GM10248 (cell line): Measurements from ENCODE around the gene C10orf95.
"Not testable (repeated sequence)": the region's sequence is repeated elsewhere in the genome, so short reads cannot be mapped to it uniquely, and the experiment has no call there.

Experiments
- CTCF ChIA-PET: fragments of 300-600 bp; sonication (Branson Sonifier 250); formaldehyde crosslinking; extraction: SDS; loops from one replicate; lab custom pipeline; 2021; ENCODE audit warnings: antibody characterized with exemption; lab: Yijun Ruan, JAX
- POLR2A ChIA-PET: fragments of 350-650 bp; sonication (Branson Sonifier 250); formaldehyde crosslinking; extraction: SDS; loops from one replicate; lab custom pipeline; 2020; ENCODE audit warnings: antibody characterized with exemption; lab: Yijun Ruan, JAX
- DNase-seq: peaks from one replicate; pipeline ENCODE4 v3.0.0; 2012; ENCODE audit errors: extremely low spot score
- TF ChIP-seq, protein P1 (sequence below): IDR thresholded peaks from 2 replicates; pipeline ENCODE4 v1.5.1; 2012; ENCODE audit warnings: mild to moderate bottlenecking, low read depth; ENCODE audit errors: extremely low read depth, missing control alignments, control extremely low read depth

Gene C10orf95

DNA sequence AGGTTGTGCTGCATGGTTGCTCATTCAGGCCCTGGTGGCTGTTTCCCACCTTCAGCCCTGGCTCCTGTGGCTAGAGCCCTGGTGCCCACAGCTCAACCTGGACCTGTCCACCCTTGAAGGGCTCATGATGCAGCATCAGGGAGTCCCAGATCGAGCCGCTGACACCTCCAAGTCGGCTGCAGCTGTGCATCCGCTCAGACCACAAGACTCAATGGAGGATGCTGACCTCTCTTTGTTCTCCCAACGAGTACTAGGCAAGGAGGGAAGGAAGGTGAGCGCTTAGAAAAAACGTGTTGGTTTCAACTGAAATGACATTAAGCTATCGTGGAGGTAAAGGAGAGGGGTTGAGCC lies 9.5 kb upstream of the C10orf95 start:
- no peak for DNase-seq
- CTCF ChIA-PET, result interaction anchor here (0.9 to 5.0 kb wide), 11 partner anchors 9 to 292 kb away, joined by 3 to 46 read pairs (median 10); partner anchors contain the start of genes ACTR1A and C10orf95

DNA sequence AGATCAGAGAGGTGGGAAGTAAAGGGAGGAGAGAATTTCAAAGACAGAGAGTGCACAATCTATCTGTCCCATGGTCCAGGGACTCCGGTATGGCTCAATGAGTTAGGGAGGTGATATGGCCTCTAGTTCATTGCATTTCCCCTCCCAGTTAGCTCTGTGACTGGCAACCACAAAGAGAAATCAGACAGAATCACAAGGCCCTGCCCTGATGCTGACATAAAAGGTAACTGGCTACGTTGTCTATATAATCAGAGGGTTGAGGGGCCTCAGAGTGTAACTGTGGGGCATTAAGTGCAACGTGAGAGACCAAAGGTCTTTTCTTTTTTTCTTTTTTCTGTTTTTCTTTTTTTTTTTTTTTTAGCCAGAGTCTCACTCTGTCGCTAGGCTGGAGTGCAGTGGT lies 7.3 kb upstream of the C10orf95 start:
- no peak for DNase-seq
- CTCF ChIA-PET, result interaction anchor here (1.7 kb wide), 1 partner anchor 125 kb away, joined by 5 read pairs; no protein-coding TSS in a partner anchor
- POLR2A ChIA-PET, result no interaction called here
- TF ChIP-seq, protein P1, sequence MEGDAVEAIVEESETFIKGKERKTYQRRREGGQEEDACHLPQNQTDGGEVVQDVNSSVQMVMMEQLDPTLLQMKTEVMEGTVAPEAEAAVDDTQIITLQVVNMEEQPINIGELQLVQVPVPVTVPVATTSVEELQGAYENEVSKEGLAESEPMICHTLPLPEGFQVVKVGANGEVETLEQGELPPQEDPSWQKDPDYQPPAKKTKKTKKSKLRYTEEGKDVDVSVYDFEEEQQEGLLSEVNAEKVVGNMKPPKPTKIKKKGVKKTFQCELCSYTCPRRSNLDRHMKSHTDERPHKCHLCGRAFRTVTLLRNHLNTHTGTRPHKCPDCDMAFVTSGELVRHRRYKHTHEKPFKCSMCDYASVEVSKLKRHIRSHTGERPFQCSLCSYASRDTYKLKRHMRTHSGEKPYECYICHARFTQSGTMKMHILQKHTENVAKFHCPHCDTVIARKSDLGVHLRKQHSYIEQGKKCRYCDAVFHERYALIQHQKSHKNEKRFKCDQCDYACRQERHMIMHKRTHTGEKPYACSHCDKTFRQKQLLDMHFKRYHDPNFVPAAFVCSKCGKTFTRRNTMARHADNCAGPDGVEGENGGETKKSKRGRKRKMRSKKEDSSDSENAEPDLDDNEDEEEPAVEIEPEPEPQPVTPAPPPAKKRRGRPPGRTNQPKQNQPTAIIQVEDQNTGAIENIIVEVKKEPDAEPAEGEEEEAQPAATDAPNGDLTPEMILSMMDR, result no peak

More for the DNA sequence above, 9.5 kb upstream of the C10orf95 start:
- TF ChIP-seq, protein P1, result no peak
- POLR2A ChIA-PET, result interaction anchor here (1.3 kb wide), 1 partner anchor 10 kb away, joined by 9 read pairs; no protein-coding TSS in a partner anchor

DNA sequence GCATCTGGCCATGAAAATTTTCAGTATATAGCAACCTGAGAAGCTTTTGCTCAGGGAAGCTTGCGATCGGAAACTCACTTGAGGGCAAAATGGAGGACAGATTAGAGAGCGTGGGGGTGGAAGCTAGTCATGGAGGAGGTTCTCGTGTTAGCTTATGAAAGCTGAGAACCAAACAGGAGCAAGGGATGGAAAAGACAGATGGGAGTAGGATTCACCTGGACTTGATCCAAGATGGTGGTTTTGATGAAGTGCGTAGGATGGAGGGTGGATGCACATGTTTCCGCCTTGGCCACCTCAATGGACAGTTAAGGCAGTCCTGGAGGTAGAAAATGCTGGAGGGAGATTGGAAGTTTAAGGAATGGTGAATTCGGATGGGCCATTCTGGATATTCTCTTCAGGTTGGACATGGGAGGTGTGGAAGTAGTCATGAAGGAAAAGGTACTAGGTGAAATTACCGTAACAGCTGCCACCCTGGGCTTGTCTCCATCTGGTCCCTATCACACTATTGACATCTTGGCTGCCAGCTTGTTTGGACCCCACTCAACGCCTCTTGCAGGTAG lies 6.3 kb upstream of the C10orf95 start:
- no peak for DNase-seq
- POLR2A ChIA-PET, result no interaction called here

DNA sequence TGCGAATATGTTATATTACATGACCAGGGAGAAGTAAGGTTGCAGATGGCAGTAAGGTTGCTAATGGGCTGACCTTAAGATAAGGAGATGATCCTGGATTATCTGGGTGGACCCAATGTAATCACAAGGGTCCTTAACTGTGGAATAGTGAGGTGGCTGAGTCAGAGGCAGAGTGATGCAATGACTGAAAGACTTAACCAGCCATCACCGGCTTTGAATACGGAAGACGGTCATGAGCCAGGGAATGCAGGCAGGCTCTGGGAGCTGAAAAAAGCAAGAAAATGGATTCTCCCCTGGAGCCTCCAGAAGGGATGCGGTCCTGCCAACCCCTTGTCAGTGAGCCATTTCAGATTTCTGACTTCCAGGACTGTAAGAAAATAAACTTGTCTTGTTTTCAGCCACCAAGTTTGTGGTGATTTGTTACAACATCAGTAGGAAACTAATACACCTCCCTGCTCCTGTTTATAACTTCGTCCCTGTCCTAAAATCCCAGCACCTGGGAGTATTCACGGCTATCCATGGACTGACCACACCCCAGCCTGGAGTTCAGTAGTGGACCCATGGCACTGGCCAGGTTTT lies 4.6 kb upstream of the C10orf95 start:
- TF ChIP-seq, protein P1, result no peak
- ChIA-PET CTCF (interaction anchor here (0.6 to 1.2 kb wide), 2 partner anchors 18 to 57 kb away, joined by 3 read pairs; no protein-coding TSS in a partner anchor), POLR2A (no interaction called here)
- no peak for DNase-seq

More for the DNA sequence above, 6.3 kb upstream of the C10orf95 start:
- TF ChIP-seq, protein P1, result no peak
- CTCF ChIA-PET, result interaction anchor here (1.0 to 1.7 kb wide), 5 partner anchors 21 to 126 kb away, joined by 3 to 5 read pairs (median 3); no protein-coding TSS in a partner anchor

DNA sequence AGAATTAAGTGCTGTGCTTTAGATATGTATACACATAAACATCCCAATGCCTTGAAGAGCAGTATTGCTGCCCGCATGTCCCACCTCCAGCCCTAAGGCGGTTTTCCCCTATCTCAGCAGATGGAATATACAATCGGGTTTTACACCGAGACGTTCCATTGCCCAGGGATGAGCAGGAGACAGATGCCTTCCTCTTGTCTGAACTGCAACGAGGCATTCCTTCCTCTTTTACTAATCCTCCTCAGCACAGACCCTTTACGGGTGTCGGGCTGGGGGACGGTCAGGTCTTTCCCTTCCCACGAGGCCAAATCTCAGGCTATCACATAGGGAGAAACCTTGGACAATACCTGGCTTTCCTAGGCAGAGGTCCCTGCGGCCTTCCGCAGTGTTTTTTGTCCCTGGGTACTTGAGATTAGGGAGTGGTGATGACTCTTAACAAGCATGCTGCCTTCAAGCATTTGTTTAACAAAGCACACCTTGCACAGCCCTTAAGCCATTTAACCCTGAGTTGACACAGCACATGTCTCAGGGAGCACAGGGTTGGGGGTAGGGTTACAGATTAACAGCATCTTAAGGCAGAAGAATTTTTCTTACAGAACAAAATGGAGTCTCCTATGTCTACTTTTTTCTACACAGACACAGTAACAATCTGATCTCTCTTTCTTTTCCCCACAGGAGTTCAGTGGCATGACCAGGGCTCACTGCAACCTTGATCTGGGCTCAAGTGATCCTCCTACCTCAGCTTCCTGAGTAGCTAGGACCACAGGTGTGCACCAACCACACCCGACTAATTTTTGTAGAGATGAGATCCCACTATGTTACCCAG lies 3.5 kb upstream of the C10orf95 start:
- DNase-seq, CTCF ChIA-PET, POLR2A ChIA-PET: not testable (repeated sequence)

- ChIA-PET CTCF (interaction anchor here (0.6 to 4.9 kb wide), 6 partner anchors 8 to 846 kb away, joined by 3 to 36 read pairs (median 14); partner anchors contain the start of gene FBXL15), POLR2A (interaction anchor here (0.6 kb wide), 1 partner anchor 11 kb away, joined by 4 read pairs; no protein-coding TSS in a partner anchor)
- DNase-seq, result no peak
- TF ChIP-seq, protein P1, result no peak
Measured at GRCh38 chr10:102453502-102453901, 2.2 kb upstream of the C10orf95 start.
